Activated CD8-positive, alpha-beta memory T cell treated with anti-CD3 and anti-CD28 coated beads for 36 hours (primary cell): ENCODE measurements around the gene CEACAM19. TPM values are rescaled to one million over a fixed set of nuclear protein-coding genes. Genes with fewer than 3 reads are reported as not detected.
"Not testable (repeated sequence)": the region's sequence is repeated elsewhere in the genome, so short reads cannot be mapped to it uniquely, and the experiment has no call there.

Experiments used
- CTCF ChIA-PET: fragments of 350-600 bp; sonication (Branson Sonifier 250); formaldehyde crosslinking; loops from one replicate; lab custom pipeline; 2021; ENCODE audit warnings: antibody characterized with exemption; lab: Charles Lee
- POLR2A ChIA-PET: fragments of 350-600 bp; sonication (Branson Sonifier 250); formaldehyde crosslinking; loops from one replicate; lab custom pipeline; 2021; ENCODE audit warnings: antibody characterized with exemption; lab: Charles Lee
- total RNA-seq, 2 experiments: library from RNA; stranded (reverse); gene quantifications; one replicate each; pipeline ENCODE4 v1.2.3, GENCODE V29; 2021

The CEACAM19 gene
- total RNA-seq, 2 experiments from 2014 or later, result 0.13 to 0.23 TPM

DNA sequence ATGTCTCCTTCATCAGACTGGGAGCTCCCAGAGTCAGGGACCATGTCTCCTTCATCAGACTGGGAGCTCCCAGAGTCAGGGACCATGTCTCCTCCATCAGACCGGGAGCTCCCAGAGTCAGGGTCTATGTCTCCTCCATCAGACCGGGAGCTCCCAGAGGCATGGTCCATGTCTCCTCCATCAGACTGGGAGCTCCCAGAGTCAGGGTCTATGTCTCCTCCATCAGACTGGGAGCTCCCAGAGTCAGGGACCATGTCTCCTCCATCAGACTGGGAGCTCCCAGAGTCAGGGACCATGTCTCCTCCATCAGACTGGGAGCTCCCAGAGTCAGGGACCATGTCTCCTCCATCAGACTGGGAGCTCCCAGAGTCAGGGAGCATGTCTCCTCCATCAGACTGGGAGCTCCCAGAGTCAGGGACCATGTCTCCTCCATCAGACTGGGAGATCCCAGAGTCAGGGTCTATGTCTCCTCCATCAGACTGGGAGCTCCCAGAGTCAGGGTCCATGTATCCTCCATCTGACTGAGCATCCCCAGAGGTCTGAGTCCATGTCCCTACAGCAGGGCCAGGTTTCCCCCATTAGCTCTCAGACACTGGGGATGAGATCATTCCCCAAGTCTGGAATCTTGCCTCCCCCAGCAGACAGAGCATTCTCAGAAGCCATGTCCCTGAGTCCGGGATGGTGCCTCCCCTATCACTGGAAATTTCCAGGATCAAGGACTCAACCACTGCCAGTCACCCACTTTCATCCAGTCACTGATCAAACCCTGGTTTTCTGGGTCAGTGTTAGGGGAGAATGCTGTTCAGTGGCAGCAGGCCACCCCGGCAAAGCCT is 38.4 kb downstream of the CEACAM19 start:
- CTCF ChIA-PET, result interaction anchor here (0.8 to 2.7 kb wide), 5 partner anchors 12 to 133 kb away, joined by 3 to 6 read pairs (median 3); no protein-coding TSS in a partner anchor
- POLR2A ChIA-PET, result not testable (repeated sequence)

DNA sequence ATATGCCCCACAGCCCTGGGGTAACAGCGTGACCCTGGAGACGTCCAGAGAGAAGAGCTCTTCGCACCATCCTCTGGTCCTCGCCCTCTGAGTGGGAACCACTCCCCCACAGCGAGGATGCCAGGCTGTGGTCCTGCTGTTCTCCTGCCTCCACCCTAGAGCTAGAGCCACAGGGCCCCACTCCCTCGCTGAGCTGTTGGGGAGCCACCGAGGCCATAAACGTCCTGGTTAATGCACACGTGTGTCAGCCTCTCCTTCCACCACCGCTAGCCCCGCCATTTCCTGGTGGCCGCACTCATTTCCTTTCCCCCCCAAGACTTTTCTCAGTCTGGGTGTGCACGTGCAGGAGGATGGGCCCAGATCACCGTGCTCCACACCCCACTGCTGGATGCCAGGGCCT is 39.2 kb downstream of the CEACAM19 start:
- POLR2A ChIA-PET, result no interaction called here
- CTCF ChIA-PET, result interaction anchor here (1.1 to 2.7 kb wide), 2 partner anchors 11 to 13 kb away, joined by 3 to 6 read pairs; no protein-coding TSS in a partner anchor

DNA sequence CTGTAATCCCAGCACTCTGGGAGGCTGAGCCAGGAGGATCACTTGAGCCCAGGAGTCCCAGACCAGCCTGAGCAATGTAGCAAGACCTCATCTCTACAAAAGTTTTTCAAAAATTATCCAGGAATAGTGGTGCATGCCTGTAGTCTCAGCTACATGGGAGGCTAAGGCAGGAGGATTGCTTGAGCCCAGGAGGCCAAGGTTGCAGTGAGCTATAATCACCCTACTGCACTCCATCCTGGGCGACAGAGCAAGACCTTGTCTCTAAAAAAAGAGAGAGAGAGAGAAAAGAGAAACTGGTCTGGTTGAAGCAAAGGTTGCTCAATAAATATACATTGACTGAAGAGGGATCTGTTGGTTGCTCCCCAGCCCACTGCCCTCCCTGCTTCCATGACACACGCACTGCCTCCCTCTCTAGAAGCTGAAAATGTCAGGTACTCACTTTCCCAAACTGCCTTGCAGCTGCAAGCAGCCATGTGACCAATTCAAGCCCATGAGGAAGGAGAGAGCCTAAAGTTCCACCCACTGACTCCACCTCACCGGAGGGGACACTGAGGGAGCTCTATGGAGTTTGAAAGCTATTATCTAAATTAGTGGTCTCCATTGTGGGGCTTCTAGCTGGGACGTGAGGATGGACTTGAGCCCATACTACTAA is 41.7 kb downstream of the CEACAM19 start:
- CTCF ChIA-PET, result interaction anchor here (0.7 to 2.6 kb wide), 6 partner anchors 11 to 182 kb away, joined by 3 to 14 read pairs (median 4); no protein-coding TSS in a partner anchor

DNA sequence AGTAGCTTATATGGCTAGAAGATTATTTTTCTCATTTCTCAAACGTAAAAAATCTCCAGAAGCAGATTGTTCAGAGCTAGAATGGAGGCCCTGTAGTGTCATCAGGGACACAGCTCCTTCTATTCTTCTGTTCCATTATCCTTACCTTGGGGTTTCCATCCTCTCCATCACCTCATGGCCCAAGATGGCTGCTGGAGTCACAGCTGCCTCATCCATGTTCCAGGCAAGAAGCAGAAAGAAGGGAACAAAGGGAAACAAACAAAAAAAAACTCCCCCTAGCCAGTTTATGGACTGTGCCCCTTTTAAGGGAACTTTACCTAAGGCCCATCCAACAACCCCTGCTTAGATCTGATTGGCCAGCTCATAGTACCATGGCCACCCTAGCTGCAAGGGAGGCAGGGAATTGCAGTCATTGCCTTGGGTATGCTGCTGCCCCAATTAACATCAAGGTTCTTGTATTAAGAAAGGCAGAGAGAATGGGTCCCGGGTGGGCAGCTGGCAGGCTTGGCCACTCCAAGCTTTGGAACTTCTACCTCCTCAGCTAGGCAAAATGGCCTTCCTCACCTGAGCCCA is 43.4 kb downstream of the CEACAM19 start:
- ChIA-PET POLR2A (interaction anchor here (0.7 kb wide), 1 partner anchor 14 kb away, joined by 3 read pairs; no protein-coding TSS in a partner anchor), CTCF (interaction anchor here (2.6 kb wide), 1 partner anchor 10 kb away, joined by 14 read pairs; no protein-coding TSS in a partner anchor)

More for the DNA sequence above, 41.7 kb downstream of the CEACAM19 start:
- POLR2A ChIA-PET, result no interaction called here

- POLR2A ChIA-PET, result no interaction called here
Observed at GRCh38 chr19:44717603-44718002, 46.3 kb downstream of the CEACAM19 start.

DNA sequence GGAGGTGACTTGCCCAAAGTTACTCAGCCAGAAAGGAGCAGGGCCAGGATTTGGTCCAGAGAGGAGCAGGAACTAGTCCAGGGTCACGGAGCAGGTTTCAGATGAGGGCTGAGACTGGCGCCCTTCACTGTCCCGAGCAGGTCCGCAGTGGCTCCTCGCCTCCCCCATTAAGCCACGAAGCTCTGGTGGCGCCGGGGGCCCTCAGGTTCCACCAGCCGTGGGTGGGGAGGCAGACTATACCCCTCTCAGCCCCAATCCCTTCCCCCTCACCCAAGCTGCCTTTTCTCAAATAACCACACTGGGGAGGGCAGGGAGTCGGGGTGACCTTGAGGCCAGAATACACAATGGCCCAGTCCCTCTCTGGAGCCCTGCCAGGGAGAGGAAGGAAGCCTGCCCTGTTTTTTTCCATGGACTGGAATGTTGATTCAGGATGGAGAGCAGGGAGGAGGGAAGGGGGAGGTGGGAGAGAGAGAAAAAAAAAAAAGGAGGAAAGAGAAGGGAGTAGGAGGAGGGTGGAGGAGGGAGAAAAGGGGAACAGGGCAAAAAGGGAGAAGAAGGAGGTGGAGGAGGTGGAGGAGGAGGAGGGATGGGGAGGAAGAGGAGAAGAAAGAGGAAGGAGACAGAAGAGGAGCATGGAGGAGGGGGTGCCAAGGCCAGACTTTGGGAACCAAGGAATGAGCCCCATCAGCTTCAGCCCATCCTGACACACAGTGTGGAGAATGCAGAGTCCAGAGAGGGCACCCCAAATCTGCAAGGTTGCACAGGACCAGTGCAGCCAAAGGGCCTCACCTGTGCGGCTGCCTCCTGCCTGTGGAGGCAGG is 47.4 kb downstream of the CEACAM19 start:
- ChIA-PET CTCF (interaction anchor here (0.7 to 2.0 kb wide), 3 partner anchors 53 to 219 kb away, joined by 3 to 7 read pairs (median 4); partner anchors contain the start of gene ZNF180), POLR2A (no interaction called here)

More at GRCh38 chr19:44717603-44718002, 46.3 kb downstream of the CEACAM19 start:
- CTCF ChIA-PET, result no interaction called here

GRCh38 chr19:44719262-44719701 is 48.0 kb downstream of the CEACAM19 start:
- CTCF ChIA-PET, result interaction anchor here (1.3 to 2.0 kb wide), 2 partner anchors 52 to 65 kb away, joined by 3 to 7 read pairs; no protein-coding TSS in a partner anchor
- POLR2A ChIA-PET, result no interaction called here

DNA sequence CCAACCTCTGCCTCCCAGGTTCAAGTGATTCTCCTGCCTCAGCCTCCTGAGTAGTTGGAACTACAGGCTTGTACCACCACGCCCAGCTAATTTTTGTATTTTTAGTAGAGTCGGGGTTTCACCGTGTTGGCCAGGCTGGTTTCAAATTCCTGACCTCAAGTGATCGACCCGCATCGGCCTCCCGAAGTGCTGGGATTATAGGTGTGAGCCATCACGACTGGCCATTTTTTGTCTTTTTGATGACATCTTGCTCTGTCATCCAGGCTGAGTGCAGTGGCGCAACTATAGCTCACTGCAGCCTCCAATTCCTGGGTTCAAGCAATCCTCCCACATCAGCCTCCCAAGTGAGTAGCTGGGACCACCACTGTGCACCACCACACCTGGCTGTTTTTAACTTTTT is 49.1 kb downstream of the CEACAM19 start:
- POLR2A ChIA-PET, result not testable (repeated sequence)
- CTCF ChIA-PET, result interaction anchor here (1.1 to 2.0 kb wide), 4 partner anchors 10 to 51 kb away, joined by 3 to 7 read pairs (median 4); no protein-coding TSS in a partner anchor

- ChIA-PET CTCF (interaction anchor here (1.1 to 8.9 kb wide), 6 partner anchors 9 to 123 kb away, joined by 3 to 211 read pairs (median 6); no protein-coding TSS in a partner anchor), POLR2A (no interaction called here)
Observed at GRCh38 chr19:44720945-44721344, 49.7 kb downstream of the CEACAM19 start.

DNA sequence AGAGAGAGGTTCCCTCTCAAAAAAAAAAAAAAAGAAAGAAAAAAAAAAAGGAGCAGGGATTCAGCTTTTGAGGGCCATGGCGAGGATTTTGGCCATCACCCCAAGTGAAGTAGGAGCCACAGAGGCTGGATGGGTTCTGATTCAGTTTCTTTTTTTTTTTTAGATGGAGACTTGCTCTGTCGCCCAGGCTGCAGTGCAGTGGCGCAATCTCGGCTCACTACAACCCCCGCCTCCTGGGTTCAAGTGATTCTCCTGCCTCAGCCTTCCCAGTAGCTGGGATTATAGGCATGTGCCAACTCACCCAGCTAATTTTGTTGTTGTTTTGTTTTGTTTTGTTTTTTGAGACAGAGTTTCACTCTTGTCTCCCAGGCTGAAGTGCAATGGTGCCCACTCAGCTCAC is 50.1 kb downstream of the CEACAM19 start:
- ChIA-PET CTCF (interaction anchor here (0.5 to 8.9 kb wide), 9 partner anchors 9 to 125 kb away, joined by 3 to 211 read pairs (median 6); partner anchors contain the start of gene NECTIN2), POLR2A (interaction anchor here (1.1 kb wide), 1 partner anchor 32 kb away, joined by 3 read pairs; no protein-coding TSS in a partner anchor)

DNA sequence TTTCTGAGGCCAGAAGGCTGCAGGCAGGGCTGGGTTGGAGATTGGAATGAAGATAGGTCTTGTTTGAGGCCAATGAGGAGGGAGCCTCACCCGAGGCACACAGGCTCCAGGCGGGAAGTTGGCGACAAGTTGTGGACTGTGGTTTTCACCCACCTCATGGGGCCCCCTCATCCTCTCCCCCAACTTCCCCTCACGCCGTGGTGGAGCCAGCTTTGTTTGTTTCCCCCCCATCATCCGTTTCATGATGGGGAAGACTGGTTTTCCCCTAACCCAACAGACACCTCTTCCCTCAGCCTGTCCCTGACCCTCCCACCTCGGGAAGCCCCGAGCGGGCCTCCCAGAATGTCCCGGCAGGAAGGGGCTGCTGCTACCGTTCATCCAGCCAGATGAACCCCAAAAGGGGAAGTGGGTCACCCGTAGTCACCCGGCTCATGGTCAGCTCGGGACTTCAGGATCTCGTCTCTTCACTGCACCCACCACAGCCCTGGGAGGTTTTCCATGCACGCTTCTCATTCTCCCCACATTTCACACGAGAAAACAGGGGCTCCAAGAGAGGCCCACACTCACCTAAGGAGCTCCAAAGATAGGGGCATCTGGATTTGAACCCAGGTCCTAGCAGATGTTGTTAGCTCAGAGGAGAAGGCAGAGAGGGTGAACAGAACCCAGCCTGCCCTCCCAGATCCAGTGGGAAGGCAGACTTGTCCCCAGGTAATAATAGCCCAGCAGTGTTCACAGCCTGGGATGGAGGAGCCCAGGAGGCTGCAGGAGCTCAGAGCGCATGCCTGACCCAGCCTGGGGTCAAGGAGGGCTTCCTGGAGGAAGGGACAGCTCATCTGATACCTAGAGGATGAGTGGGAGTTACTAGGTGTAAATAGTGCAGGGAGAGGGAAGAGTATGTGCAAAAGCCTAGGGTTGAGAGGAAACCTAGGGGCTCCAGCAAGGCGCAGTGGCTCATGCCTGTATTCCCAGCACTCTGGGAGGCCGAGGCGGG is 51.1 kb downstream of the CEACAM19 start:
- POLR2A ChIA-PET, result interaction anchor here (1.1 kb wide), 1 partner anchor 31 kb away, joined by 3 read pairs; no protein-coding TSS in a partner anchor
- CTCF ChIA-PET, result interaction anchor here (0.5 to 8.9 kb wide), 15 partner anchors 10 to 126 kb away, joined by 3 to 211 read pairs (median 6); partner anchors contain the start of gene NECTIN2

GRCh38 chr19:44723299-44723951 is 52.1 kb downstream of the CEACAM19 start:
- POLR2A ChIA-PET, result interaction anchor here (1.0 to 1.5 kb wide), 3 partner anchors 30 to 61 kb away, joined by 3 to 7 read pairs (median 5); no protein-coding TSS in a partner anchor
- CTCF ChIA-PET, result interaction anchor here (0.6 to 8.9 kb wide), 29 partner anchors 9 to 125 kb away, joined by 3 to 211 read pairs (median 6); no protein-coding TSS in a partner anchor

- CTCF ChIA-PET, result interaction anchor here (0.7 to 8.9 kb wide), 30 partner anchors 9 to 686 kb away, joined by 3 to 211 read pairs (median 4); no protein-coding TSS in a partner anchor
- POLR2A ChIA-PET, result interaction anchor here (0.5 to 1.5 kb wide), 5 partner anchors 28 to 61 kb away, joined by 3 to 7 read pairs (median 4); no protein-coding TSS in a partner anchor
Observed at GRCh38 chr19:44723952-44724319, 52.7 kb downstream of the CEACAM19 start.

- POLR2A ChIA-PET, result no interaction called here
- CTCF ChIA-PET, result interaction anchor here (1.1 to 8.9 kb wide), 8 partner anchors 11 to 119 kb away, joined by 3 to 211 read pairs (median 10); no protein-coding TSS in a partner anchor
Observed at GRCh38 chr19:44725251-44725650, 54.0 kb downstream of the CEACAM19 start.

DNA sequence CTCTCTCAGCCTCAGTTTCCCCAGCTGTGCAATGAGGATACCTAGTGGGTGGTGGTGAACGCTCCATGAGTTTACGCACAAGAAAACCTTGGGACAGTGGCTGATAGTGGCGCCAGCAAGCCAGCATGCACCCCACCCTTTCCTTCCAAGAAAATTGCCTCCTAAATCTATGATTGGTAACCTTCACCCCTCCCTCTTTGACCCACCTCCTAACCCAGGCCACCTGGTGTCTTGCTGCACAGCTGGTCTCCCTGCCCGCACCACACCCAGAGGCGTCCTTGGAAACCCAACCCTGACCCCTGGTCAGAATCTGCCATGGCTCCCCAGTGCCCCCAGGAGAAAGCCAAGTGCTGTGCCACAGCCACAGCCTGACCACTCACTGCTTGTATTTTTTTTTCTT is 54.4 kb downstream of the CEACAM19 start:
- POLR2A ChIA-PET, result no interaction called here
- CTCF ChIA-PET, result interaction anchor here (1.1 to 8.9 kb wide), 4 partner anchors 11 to 47 kb away, joined by 3 to 211 read pairs (median 20); no protein-coding TSS in a partner anchor

DNA sequence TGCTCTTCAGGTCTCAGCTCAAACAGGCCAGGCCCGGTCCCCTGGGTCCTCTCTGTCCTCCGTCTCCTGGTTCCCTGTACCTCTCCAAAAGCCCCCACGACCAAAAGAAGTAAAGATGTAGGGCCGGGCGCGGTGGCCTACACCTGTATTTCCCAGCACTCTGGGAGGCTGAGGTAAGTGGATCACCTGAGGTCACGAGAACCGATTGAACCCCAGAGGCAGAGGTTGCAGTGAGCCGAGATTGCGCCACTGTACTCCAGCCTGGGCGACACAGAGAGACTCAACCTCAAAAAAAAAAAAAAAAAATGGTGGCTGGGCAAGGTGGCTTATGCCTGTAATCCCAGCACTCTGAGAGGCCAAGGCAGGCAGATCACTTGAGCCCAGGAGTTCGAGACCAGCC is 55.2 kb downstream of the CEACAM19 start:
- ChIA-PET POLR2A (no interaction called here), CTCF (interaction anchor here (0.7 to 8.9 kb wide), 2 partner anchors 36 to 47 kb away, joined by 3 to 211 read pairs; no protein-coding TSS in a partner anchor)
